Measurements from ENCODE around the gene ZFHX3. TPM values are rescaled to one million over a fixed set of nuclear protein-coding genes. Genes with fewer than 3 reads are reported as not detected.

The ZFHX3 gene
- total and polyA plus RNA-seq, 3 donors from 2014 or later = 3.3 to 19.9 (median 15.7) TPM

GRCh38 chr16:73054498-73054812, 6.5 kb upstream of the ZFHX3 start:
- Histone ChIP-seq H3K4me3 (no peak overlapping the region), H3K4me1 (peaks cover 9% of the 10 kb centered on the region), H3K27me3 (no peaks in the 10 kb centered on the region), H3K36me3 (ENCODE audit: low read depth, missing control alignments) (no peaks in the 10 kb centered on the region), H3K9me3 (no peaks in the 10 kb centered on the region), H3K27ac (peak overlapping the region in 1 of 2 donors; percentile 3)
- intact Hi-C loops (cut with DNase I; ENCODE audit: low total_unique reads) = no loop called here
- no peak for DNase-seq
- WGBS, 2 donors = 68 to 81% methylated on average over 6 of the region's 6 CpGs
- no peak for TF ChIP-seq POLR2A (IDR thresholded peaks at IDR 0.05)
- TF ChIP-seq, protein P1, sequence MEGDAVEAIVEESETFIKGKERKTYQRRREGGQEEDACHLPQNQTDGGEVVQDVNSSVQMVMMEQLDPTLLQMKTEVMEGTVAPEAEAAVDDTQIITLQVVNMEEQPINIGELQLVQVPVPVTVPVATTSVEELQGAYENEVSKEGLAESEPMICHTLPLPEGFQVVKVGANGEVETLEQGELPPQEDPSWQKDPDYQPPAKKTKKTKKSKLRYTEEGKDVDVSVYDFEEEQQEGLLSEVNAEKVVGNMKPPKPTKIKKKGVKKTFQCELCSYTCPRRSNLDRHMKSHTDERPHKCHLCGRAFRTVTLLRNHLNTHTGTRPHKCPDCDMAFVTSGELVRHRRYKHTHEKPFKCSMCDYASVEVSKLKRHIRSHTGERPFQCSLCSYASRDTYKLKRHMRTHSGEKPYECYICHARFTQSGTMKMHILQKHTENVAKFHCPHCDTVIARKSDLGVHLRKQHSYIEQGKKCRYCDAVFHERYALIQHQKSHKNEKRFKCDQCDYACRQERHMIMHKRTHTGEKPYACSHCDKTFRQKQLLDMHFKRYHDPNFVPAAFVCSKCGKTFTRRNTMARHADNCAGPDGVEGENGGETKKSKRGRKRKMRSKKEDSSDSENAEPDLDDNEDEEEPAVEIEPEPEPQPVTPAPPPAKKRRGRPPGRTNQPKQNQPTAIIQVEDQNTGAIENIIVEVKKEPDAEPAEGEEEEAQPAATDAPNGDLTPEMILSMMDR (IDR thresholded peaks at IDR 0.05) = no peak

- no peak overlapping the region for H3K4me3 ChIP-seq
- DNase-seq = no peak
- no peaks in the 10 kb centered on the region for H3K27me3 ChIP-seq
- intact Hi-C loops (cut with DNase I; ENCODE audit: low total_unique reads) = no loop called here
- H3K4me1 ChIP-seq = peaks cover 7% of the 10 kb centered on the region
- H3K36me3 ChIP-seq (ENCODE audit: low read depth, missing control alignments) = no peaks in the 10 kb centered on the region
- peak overlapping the region; percentile 3 to 10 for H3K27ac ChIP-seq
- WGBS, 2 donors = 56 to 69% methylated on average over 10 of the region's 10 CpGs
- no peak for TF ChIP-seq POLR2A (IDR thresholded peaks at IDR 0.05)
- TF ChIP-seq, protein P1 (IDR thresholded peaks at IDR 0.05) = no peak
- H3K9me3 ChIP-seq = no peaks in the 10 kb centered on the region
These were observed 6.2 kb upstream of the ZFHX3 start for GRCh38 chr16:73054125-73054484.

DNA sequence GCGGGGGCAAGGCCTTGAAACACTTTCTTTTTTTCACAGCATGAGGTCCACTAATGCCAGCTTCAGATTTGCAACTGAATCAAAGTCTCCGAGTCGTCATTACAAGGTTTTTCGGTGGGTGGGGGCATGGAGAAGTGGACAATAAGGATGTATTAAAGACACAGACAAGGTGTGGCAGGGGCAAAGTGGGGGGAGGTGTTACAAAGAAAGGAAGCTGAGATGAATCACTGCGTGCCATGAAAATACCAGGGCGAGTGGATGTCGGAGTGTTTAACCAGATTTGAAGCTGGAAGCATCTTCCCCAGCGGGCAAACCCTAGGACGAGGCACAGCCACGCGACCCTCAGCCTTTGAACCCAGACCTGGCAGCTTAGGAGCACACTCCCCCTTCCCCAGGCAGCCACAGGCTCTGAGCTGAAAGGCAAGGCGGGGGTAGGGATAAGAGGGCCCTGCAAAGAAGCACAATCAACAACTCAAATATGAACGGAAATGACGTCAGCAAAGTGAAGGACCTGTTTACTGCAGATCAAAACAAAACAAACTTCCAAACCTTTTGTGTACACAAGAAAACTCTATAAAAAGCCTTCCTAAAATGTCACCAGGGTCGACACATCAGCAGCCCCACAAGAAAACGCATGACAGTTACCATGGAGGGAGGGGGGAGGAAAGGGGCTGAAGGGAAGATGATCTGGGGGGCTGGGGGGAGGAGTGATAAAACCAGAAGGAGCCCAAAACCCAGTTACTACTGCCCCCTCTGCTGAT, 5.6 kb upstream of the ZFHX3 start:
- TF ChIP-seq, protein P1 (IDR thresholded peaks at IDR 0.05) = no peak
- TF ChIP-seq POLR2A (IDR thresholded peaks at IDR 0.05) = no peak
- Histone ChIP-seq H3K4me3 (no peak overlapping the region), H3K36me3 (ENCODE audit: low read depth, missing control alignments) (no peaks in the 10 kb centered on the region), H3K27ac (peak overlapping the region; percentile 3 to 10), H3K4me1 (peaks cover 11% of the 10 kb centered on the region), H3K9me3 (no peaks in the 10 kb centered on the region), H3K27me3 (no peaks in the 10 kb centered on the region)
- intact Hi-C loops (cut with DNase I; ENCODE audit: low total_unique reads) = no loop called here
- DNase-seq = no peak
- WGBS, 2 donors = 53 to 63% methylated on average over 16 of the region's 16 CpGs

GRCh38 chr16:73053038-73053363, 5.1 kb upstream of the ZFHX3 start:
- H3K9me3 ChIP-seq = no peaks in the 10 kb centered on the region
- no peak for TF ChIP-seq POLR2A (IDR thresholded peaks at IDR 0.05)
- TF ChIP-seq, protein P1 (IDR thresholded peaks at IDR 0.05) = no peak
- no peaks in the 10 kb centered on the region for H3K27me3 ChIP-seq
- WGBS, 2 donors = 63 to 66% methylated on average over 4 of the region's 4 CpGs
- DNase-seq = no peak
- no peak overlapping the region for H3K27ac ChIP-seq
- intact Hi-C loops (cut with DNase I; ENCODE audit: low total_unique reads) = no loop called here
- H3K4me1 ChIP-seq = peaks cover 12% of the 10 kb centered on the region
- H3K4me3 ChIP-seq = no peak overlapping the region
- H3K36me3 ChIP-seq (ENCODE audit: low read depth, missing control alignments) = no peaks in the 10 kb centered on the region

- 86% methylated on average over 9 of the region's 9 CpGs for WGBS, 2 donors
- no peak for DNase-seq
- peaks cover 12% of the 10 kb centered on the region for H3K4me1 ChIP-seq
These were observed 4.6 kb upstream of the ZFHX3 start for GRCh38 chr16:73052576-73052975.

More at GRCh38 chr16:73052576-73052975, 4.6 kb upstream of the ZFHX3 start:
- no peaks in the 10 kb centered on the region for H3K9me3 ChIP-seq
- H3K4me3 ChIP-seq = no peak overlapping the region
- no peaks in the 10 kb centered on the region for H3K27me3 ChIP-seq
- TF ChIP-seq POLR2A (IDR thresholded peaks at IDR 0.05) = no peak
- TF ChIP-seq, protein P1 (IDR thresholded peaks at IDR 0.05) = no peak
- H3K36me3 ChIP-seq (ENCODE audit: low read depth, missing control alignments) = no peaks in the 10 kb centered on the region
- intact Hi-C loops (cut with DNase I; ENCODE audit: low total_unique reads) = no loop called here
- H3K27ac ChIP-seq = no peak overlapping the region

Measured in testis (tissue), 3 donors.